GM11168 (cell line): ENCODE results near the gene CBR4.

Experiments
- in situ Hi-C: fragments of 300-500 bp; cut with MboI; formaldehyde crosslinking; loops from one replicate; pipeline ENCODE4 v1.12.0; 2022; ENCODE audit warnings: low sequenced_read_pairs; ENCODE audit not compliant: unreplicated experiment

The CBR4 gene

GRCh38 chr4:169010125-169011023, at the start of gene CBR4:
CBR4 (minus strand) TSS chr4:169010255; CDS start chr4:169010089, 166 bp downstream.
- in situ Hi-C loops, result no loop called here

GRCh38 chr4:169059306-169060211, 49.5 kb upstream of the CBR4 start:
- in situ Hi-C loops, result no loop called here

- in situ Hi-C loops, result no loop called here
Measured at GRCh38 chr4:169058312-169058711, 48.3 kb upstream of the CBR4 start.

- in situ Hi-C loops, result no loop called here
Measured at GRCh38 chr4:169054879-169055278, 44.8 kb upstream of the CBR4 start.

GRCh38 chr4:169052594-169052945, 42.5 kb upstream of the CBR4 start:
- in situ Hi-C loops, result no loop called here

GRCh38 chr4:169051761-169052593, 41.9 kb upstream of the CBR4 start:
- in situ Hi-C loops, result no loop called here

- in situ Hi-C loops, result no loop called here
Measured at GRCh38 chr4:169050881-169051760, 41.1 kb upstream of the CBR4 start.

- in situ Hi-C loops, result no loop called here
Measured at GRCh38 chr4:169050284-169050683, 40.2 kb upstream of the CBR4 start.

- in situ Hi-C loops, result no loop called here
Measured at GRCh38 chr4:169048868-169049414, 38.9 kb upstream of the CBR4 start.

GRCh38 chr4:169047956-169048355, 37.9 kb upstream of the CBR4 start:
- in situ Hi-C loops, result no loop called here

GRCh38 chr4:169045862-169046584, 36.0 kb upstream of the CBR4 start:
- in situ Hi-C loops, result no loop called here

GRCh38 chr4:169044714-169045447, 34.8 kb upstream of the CBR4 start:
- in situ Hi-C loops, result no loop called here

- in situ Hi-C loops, result no loop called here
Measured at GRCh38 chr4:169042608-169043007, 32.6 kb upstream of the CBR4 start.

GRCh38 chr4:169040559-169041261, 30.7 kb upstream of the CBR4 start:
- in situ Hi-C loops, result no loop called here

- in situ Hi-C loops, result no loop called here
Measured at GRCh38 chr4:169039251-169039954, 29.3 kb upstream of the CBR4 start.

GRCh38 chr4:169037506-169037905, 27.5 kb upstream of the CBR4 start:
- in situ Hi-C loops, result no loop called here
